GM19240 (cell line): ENCODE measurements around the gene FMR1.

Experiments
- DNase-seq: peaks from one replicate; pipeline ENCODE4 v3.0.0; 2011; ENCODE audit warnings: low spot score; ENCODE audit not compliant: insufficient read length

The FMR1 gene

GRCh38 chrX:147916375-147916968 is 4.8 kb downstream of the FMR1 start:
- DNase-seq, result no peak

- DNase-seq, result no peak
Observed at GRCh38 chrX:147917700-147918695, 6.3 kb downstream of the FMR1 start.

- DNase-seq, result no peak
Observed at GRCh38 chrX:147920161-147920666, 8.5 kb downstream of the FMR1 start.

GRCh38 chrX:147923605-147924004 is 11.9 kb downstream of the FMR1 start:
- no peak for DNase-seq

- no peak for DNase-seq
Observed at GRCh38 chrX:147927256-147927655, 15.5 kb downstream of the FMR1 start.

- no peak for DNase-seq
Observed at GRCh38 chrX:147933815-147934214, 22.1 kb downstream of the FMR1 start.

GRCh38 chrX:147935156-147935758 is 23.5 kb downstream of the FMR1 start:
- DNase-seq, result no peak

GRCh38 chrX:147945286-147945685 is 33.6 kb downstream of the FMR1 start:
- DNase-seq, result no peak

- DNase-seq, result no peak
Observed at GRCh38 chrX:147948531-147948930, 36.8 kb downstream of the FMR1 start.

GRCh38 chrX:147950352-147950751 is 38.6 kb downstream of the FMR1 start:
- no peak for DNase-seq

- DNase-seq, result no peak
Observed at GRCh38 chrX:147953976-147954375, 42.3 kb downstream of the FMR1 start.

GRCh38 chrX:147957291-147957690 is 45.6 kb downstream of the FMR1 start:
- no peak for DNase-seq

- DNase-seq, result no peak
Observed at GRCh38 chrX:147958291-147958690, 46.6 kb downstream of the FMR1 start.

- no peak for DNase-seq
Observed at GRCh38 chrX:147960722-147961121, 49.0 kb downstream of the FMR1 start.

GRCh38 chrX:147962476-147962875 is 50.8 kb downstream of the FMR1 start:
- DNase-seq, result no peak

- no peak for DNase-seq
Observed at GRCh38 chrX:147978931-147979330, 67.2 kb downstream of the FMR1 start.

GRCh38 chrX:147981038-147981752 is 69.5 kb downstream of the FMR1 start, which contains the start of gene FMR1NB:
Gene FMR1NB, plus strand, starts transcription at chrX:147981337. Its CDS starts 66 bp downstream, at chrX:147981403.
- DNase-seq, result no peak
